ENCODE measurements around the gene SSTR5.

SSTR5 gene

DNA sequence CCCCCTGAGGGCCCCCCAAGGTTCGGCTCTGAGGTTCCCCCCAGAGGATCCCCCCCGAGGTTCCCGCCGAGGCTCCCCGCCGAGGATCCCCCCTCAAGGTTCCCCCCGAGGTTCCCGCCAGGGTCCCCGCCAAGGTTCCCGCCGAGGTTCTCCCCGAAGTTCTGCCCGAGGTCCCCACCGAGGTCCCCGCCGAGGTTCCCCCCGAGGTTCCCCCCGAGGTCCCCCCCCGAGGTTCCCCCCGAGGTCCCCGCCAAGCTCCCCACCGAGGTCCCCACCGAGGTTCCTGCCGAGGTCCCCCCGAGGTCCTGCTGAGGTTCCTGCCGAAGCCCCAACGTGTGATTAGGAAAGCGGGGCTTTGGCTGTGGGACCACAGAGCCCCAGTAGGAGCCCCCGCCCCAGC, 32.2 kb upstream of the SSTR5 start:
- DNase-seq (ENCODE audit: low spot score) = no peak

DNA sequence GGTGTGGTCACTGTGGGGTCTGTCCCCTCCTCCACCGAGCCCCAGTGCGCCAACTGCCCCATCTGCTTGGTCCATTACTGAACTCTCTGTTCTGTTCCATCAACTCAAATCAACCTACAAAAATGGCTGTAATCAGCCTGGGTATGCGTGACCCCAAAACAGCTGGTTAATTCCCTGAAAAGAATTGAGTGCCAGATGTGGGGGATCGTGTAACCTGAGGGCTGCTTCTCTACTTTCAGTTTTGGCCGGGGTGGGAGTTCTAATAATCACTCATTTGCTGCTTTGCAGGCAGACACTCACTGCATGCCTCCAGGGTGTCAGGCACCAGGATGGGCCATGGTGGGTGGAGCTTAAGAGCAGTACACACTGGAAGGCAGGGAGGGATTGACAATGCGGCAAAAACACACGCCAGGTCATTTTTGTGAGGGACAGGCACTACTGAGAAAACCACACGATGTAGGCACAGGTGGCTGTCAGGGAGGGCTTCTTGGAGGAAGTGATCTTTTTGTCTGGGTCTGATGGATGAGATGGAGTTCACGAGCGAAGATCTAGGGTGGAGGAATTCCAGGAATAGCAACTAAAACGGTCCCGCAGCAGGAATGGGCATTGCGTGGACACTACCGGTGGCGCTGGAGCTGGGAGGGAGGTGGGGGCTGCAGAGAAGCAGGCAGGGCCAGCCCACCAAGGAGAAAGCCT, 30.4 kb upstream of the SSTR5 start:
- no peak for DNase-seq (ENCODE audit: low spot score)

DNA sequence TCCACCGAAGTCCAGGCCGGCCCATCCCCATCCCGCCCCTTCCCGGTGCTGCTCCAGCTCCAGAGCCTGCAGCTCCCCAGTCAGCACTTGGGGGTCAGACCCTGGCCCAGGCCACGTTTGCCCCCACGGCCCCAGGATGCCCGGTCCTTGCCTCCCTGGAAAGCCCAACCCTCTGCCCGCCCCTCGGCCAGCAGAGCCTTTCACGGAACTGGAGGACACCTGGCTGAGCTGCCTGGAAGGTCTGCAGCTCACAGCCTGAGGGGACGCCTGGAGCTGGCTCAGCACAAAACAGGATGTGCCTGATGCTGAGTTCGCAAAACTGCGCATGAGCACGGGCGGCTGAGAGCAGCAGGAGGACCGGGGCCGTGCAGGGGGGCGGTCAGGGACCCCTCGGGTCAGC, 29.7 kb upstream of the SSTR5 start:
- DNase-seq (ENCODE audit: low spot score) = no peak

DNA sequence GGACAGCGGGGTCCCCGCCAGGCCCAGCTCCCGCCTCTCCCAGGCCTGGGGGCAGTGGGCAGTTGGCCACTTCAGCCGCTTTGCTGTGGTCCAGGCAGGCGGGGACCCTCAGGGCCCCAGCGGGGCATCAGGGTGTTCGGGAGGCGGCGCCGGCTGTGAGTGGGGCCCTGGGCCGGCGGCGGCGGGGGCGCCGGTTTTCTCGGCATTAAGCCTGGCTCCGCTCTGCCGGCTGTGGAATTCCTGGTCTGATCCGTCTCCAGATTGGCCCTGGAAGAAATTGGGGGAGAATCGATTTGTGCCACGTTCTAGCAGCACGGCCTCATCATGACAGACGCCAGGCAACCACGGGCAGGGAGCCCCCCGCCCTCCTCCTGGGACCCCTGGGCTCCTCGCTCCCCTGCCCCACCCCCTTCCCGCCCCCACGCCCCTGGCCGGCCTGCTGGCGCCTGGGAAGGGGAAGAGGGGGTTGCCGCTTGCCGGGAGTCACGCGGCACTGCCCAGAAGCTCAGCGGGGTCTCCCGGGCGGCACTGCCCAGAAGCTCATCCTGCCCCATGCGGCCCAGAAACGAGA, 28.6 kb upstream of the SSTR5 start:
- no peak for DNase-seq (ENCODE audit: low spot score)

DNA sequence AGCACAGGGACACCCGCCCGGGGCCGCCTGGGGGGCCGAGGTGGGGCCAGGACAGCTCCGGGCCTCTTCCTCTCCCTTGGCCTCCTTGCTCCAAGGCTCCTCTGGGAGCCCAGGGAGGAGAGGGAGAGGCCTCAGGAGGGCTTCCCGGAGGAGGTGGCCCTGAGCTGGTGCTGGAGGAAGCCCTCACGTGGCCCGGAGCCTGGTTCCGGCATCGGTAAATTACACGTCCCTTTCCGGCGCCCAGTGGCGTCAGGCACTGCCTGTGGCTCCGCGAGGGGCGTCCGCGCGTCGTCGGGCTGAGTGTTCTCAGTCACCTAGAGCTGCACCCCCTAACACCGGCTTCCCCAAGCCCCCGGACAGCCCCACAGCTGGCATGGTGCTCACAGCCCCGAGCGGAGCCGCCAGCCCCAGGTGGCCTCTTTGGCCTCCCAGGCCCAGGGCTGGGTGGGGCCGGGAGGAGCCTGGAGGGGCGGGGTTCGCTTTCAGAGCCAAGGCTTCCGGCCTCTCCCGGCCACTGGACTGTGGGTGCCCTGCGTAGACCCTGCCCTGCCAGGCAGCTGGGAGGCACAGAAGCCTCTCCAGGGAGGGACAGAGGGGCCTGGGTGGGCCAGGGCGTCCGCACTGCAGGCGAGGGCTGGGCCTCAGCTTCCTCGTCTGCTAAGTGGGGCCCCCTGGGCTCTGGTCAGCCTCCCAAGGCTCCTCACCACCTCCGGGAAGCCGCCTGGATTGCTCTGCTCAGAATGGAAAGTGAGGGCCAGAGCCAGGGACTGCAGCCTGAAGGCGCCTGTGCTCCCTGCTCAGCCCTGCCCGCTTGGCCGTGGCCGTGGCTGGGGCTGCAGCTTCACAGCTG, 27.9 kb upstream of the SSTR5 start:
- DNase-seq (ENCODE audit: low spot score) = no peak

DNA sequence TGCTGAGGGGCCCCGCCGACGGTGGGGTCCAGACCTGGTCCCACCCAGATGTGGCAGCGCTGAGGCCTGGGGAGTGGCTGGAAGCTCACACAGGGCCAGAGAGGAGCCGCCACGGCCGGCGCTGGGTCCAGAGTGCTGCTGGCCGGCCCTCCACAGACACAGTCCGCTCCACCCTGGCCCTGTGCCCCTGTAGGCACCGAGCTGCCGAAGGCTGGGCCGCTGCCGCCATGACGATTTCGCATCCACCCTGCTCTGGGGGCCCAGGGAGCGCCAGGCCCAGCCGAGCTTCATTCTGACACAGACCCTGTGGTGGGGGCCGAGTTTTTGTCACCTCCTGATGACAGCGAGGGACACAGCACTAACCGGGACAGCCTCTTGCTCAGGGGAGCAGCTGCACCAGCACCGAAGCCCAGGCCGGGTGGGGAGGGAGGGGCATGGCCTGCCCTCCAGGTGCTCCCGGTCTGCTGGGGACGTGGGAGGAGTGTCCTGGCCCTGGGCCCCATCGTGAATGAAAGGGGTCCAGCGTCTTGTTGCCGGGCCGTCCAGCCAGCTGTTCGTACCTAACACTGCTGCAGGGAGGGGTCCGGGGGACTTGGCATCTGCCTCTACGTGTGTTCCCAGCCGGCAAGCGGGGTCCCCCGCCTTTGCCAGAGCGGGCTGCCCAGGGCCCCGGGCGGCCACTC, 27.1 kb upstream of the SSTR5 start:
- DNase-seq (ENCODE audit: low spot score) = peak; percentile 39

DNA sequence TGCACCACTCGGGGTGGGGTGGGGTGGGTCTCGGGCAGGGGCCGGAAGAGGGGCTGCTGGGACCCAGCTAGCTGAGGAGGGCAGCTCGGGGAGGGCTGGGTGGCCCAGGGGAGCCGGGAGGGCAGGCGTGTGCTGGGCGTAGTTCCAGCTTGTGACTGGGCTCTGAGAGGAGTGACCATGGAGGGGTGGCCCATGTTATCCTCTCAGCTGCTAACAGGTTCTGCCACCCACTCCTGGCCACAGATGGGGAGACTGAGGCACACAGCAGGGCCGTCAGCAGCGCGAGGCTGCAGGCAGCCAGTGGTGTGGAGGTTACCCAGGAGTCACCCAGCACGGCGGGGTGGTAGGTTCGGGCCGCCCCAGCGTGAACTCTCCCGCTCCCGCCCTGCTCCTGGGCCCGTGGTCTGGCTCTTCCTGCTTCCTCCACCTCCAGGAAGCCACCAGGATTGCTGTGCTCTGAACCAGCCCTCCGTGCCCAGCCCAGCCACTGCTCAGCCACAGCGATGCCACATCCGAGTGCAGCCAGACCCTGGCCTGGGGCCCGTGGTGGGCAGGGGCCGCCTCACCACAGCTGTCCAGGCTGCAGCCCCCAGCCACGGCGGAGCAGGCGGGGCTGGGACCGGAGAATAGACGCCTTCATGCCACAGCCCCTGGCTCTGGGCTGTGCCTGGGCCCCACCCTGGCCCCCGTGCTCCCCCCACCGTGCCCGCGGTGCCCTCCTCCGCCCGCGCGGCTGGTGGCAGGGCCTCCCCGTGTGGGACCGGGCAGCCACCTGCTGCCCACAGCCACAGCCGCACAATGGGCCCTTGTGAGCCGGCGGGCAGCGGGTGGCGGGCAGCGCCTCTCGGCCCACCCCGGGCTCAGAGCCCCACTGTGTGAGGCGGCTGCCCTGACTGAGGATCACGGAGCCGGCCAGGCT, 26.3 kb upstream of the SSTR5 start:
- peak; percentile 95 for DNase-seq (ENCODE audit: low spot score)

DNA sequence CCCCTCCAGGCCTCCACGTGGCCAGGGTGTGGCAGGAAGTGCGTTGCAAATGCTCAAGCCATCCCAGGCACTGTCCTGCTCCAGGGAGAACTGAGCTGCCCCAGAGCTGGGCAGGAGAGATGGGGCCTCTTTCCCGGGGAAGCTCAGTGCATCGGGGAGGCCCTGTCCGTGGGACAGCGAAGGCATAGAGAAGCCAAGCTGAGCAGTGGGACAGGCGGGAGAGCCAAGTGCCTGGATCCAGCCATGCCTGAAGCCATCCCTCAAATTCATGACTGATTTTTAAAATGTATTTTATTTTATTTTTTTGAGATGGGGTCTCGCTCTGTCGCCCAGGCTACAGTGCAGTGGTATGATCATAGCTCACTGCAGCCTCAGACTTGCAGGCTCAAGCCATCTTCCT, 25.4 kb upstream of the SSTR5 start:
- no peak for DNase-seq (ENCODE audit: low spot score)

DNA sequence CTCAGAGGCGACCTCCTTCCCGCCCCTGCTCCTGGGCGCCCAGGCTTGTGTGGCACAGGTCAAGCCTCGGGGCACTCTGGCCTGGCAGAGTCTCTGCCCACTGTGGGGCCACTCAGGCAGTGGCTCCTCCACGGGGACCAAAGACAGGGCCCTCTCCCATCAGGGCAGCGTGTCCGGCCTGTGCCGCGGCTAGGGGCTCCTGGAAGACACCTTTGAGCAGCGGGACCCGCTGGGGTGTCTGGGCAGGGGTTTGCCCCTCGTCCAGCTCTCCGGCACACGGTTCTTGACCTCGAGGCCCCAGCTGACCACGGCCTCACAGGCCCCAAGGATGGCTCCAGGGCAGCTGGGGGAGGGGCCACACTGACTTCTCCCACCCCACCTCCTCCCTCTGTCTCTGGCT, 24.7 kb upstream of the SSTR5 start:
- DNase-seq (ENCODE audit: low spot score) = no peak

DNA sequence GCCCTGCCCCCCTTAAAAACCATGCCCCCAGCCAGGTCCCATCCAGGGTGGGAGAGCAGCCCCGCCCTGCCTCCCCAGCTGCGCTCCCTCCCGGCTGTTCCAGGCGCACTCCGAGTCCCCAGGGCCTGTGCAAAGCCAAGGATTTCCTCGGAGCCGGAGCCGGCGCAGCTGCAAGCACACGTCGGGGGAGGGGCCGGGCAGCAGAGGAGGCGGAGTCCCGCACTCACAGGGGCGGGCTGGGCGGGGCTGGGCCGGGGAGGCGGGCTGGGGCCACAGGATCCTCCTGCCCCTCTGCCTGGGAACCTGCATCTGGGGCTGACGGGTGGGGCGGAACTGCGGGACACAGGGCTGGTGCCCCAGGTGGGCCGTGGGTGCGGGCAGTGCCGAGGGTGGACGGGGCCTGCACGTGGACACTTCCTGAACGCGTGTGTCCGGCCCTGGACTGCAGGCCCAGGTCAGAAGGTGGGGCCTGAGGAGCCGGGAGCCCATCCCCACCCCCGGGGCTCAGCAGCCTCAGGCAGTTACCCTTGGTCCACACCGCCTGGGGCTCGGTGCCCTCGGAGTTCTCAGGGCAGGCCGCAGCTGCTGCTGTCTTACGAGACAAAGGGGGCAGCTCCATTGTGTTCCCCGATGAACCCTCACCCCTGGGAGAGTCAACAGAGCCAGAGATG, 24.0 kb upstream of the SSTR5 start:
- peak; percentile 90 for DNase-seq (ENCODE audit: low spot score)

DNA sequence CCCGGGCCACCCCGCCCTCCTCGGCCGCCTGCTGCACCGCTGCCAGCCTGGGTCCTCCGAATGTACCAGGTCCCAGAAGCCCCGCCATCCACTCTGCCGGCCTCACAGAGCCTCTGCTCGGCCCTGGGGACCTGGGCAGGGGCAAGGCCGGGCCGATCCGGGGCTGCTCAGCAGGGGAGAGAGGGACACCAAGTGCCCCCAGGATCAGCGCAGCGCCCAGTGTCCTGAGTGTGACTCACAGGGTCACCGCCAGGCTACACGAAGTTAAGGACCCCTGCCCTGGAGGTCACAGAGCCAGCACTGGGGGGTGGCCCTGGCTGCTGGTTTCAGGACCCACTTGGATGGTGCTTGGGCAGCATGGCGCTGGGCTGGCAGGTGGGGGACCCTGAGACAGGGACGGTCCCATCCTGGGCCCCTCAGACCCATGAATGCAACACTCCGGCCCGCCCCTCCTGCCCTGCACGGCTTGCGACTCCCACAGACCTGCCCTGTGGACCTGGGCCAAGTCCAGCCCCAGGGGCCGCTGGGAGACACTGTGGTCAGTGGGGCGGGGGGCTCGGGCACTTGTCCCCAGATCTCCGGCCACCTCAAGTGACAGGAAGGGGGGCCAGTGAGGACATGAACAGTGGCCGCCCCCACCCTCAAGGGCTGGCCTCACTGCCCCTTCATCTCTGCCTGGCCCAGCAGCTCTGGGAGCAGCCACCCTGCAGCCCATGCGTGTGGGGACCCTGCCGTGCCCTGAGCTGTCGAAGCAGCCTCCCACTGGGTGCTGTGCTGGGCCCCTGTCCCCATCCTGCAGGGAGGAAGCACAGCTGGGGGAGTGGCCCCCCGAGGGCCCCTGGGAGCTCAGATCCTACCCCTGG, 23.2 kb upstream of the SSTR5 start:
- DNase-seq (ENCODE audit: low spot score) = no peak

DNA sequence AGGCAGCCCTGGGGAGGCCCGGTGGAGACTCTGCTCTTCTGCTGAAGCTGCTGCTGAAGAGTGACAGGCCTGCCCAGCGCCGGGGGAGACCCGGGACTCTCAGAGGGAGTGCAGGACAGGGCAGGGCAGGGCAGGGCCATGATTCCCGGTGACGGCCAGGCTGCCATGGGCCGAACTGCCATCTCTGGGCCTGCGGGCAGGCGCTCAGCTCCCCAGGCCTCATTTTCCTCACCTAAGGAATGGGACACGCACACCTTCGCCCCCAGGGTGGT, 22.6 kb upstream of the SSTR5 start:
- DNase-seq (ENCODE audit: low spot score) = no peak

DNA sequence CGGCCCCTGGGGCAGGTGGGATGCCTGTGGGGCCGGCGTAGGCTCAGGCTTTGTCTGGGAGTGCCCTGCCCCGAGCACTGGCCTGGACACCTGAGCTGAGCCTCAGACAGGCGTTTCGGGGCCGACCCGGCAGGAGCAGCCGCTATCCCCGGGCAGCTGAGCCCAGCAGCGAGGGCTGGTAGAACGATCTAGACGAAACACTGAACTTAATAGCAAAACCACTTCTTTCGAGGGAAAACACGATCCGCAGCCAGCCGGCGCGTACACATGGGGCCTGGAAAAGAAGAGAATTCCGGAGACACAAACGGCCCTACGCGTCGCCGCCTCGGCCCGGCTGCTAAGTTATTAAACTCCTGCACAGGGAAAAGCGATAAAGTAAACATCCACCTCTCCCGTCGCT, 22.0 kb upstream of the SSTR5 start:
- no peak for DNase-seq (ENCODE audit: low spot score)

DNA sequence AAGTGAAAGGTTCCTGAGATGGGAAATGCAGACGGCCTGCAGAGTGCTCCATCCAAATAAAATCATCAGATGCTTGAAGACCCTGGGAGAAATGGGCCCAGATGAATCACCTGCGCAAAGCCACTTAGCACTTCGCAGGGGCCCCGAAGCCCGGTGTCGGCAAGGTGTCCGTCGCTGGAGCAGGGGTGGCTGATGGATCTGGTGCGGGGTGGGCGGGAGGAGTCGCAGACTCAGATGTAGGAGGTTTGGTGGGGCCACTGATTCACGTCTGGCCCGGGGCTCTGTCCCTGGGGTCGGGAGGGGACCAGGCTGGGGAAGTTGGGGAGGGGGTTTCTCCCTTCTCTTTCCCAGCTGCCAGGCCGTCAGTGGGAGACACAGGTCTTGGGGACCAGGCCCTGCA, 21.6 kb upstream of the SSTR5 start:
- no peak for DNase-seq (ENCODE audit: low spot score)

DNA sequence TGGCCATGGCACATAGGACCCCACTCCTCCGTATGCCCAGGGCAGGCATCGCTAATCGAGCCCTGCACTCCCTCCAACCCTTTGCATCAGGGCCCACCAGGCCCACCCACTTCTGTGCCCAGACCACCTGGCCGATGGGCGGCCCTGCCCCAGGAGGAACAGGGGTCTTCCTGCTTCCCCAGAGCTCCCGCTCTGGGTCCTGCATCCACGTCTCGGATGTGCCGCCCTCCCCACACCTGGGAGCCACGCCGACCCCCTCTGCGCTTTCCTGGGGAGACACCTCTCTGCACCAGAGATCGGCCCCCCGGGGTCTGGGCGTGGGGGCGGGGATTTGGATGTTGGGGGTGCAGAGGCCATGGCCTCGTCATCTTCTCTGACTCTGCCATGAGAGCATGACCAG, 21.1 kb upstream of the SSTR5 start:
- no peak for DNase-seq (ENCODE audit: low spot score)

DNA sequence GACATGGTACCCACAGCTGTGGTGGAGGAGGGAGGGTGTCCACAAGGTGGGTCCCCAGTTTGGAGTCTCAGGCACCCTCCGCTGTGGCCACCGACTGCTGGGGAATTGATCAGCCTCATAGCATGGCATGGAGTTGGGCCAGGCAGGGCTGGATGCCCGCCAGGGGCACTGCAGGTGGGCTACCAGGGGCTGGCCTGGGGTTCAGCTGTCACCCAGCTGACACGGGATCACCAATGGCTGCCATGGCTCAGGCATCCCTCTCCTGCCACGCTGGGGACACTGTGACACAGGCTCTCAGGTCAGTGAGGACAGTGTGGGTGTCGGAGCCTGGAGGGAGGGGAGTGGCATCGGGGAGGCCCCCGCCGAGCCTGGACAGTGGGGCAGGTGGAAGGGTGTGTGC, 19.8 kb upstream of the SSTR5 start:
- DNase-seq (ENCODE audit: low spot score) = no peak

DNA sequence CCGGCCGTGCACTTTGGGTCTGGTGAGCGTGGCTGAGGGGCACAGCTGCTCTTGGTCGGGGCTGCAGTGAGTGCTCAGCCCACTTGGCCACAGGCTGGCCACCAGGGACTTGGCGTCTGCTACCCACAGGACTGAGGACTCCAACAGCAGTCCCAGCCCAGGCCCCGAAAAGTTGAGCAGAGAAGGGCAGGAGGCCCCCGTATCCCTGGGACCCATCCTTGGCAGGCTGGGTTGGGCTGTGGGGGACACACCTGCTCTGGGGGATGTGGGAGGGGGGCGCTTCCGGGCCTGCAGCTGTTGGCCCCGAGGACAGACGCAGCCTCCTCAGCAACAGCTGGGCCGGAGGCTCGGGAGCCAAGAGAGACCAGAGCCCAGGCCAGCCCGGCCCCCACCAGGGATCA, 19.4 kb upstream of the SSTR5 start:
- DNase-seq (ENCODE audit: low spot score) = no peak

DNA sequence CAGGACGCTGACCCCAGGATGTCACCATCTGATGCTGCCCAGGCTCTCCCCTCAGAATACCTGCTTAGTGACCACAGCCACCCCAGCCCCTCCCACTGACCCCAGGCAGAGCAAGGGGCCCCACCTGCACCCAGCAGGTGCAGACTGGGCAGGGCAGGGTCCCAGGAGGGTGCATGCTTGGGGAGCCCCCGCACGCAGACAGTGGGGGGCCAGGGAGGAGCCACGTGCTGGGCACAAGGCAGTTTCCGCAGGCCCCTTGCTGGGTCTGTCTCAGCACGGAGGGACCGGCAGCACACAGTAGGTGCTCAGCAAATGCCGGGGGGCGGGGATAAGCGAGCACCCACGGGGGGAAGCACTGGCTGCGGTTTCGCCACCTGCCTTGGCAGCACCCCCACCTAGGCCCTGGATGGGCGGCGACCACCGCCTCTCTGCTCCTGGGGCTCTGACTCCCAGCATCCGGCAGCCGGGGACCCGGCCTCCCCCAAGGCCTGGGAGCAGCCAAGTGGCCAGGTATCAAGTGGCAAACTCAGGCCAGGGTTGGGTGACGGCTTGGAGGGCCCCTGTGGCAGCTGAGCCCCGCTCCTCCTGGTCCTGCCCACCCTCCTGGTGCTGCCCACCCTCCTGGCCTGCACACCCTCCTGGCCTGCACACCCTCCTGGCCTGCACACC, 18.7 kb upstream of the SSTR5 start:
- DNase-seq (ENCODE audit: low spot score) = no peak

DNA sequence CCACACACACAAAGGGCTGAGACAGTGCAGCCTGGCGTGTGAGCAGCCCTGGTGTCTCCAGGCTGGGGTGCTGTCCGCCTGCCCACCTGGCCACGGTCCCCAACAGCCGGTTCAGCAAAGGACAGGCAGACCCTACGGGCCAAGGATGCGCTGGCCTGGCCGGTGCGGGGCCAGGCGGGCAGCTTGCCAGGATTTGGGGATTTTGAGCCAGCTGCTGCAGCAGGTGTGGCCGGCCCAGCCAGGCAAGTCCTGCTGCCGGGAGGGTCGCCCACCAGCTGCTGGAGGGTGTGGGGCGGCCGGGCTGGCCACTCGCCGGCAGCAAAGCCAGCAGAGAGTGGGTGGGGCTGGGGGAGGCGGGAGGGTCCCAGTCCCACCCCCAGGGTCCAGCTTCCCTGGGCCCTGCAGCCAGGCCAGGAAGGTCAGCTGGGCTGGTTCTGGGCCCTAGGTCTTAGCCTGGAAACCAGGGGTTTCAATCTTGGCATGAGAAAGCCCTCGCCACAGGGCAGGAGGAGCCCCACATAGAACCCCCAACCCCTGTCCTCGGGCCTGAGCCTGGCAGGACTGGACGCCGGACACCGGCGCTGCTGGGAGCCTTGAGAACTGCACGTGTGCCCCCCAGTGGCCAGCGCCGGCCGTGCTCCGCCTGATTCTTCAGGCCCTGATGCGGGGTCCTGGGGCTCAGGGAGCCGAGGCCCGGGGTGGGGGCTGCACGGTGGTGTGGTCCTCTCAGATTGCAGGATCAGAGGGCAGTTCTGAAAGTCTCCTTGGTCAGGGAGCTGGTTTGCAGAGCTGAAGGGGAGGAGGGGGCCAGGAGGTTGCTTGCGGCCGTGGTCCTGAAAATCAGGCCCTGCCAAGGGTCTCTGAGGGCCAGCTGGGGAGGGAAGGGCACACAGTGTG, 17.6 kb upstream of the SSTR5 start:
- peak; percentile 61 for DNase-seq (ENCODE audit: low spot score)
